CD8-positive, alpha-beta memory T cell (primary cell): ENCODE data around the gene SMIM30. TPM values are rescaled to one million over a fixed set of nuclear protein-coding genes. Genes with fewer than 3 reads are reported as not detected.

Experiments used
- CTCF ChIA-PET: fragments of 350-600 bp; sonication (Branson Sonifier 250); formaldehyde crosslinking; loops from one replicate; lab custom pipeline; 2021; ENCODE audit warnings: antibody characterized with exemption; lab: Charles Lee
- POLR2A ChIA-PET: fragments of 350-600 bp; sonication (Branson Sonifier 250); formaldehyde crosslinking; loops from one replicate; lab custom pipeline; 2021; ENCODE audit warnings: antibody characterized with exemption; lab: Charles Lee
- DNase-seq, 5 donors: peaks; one replicate each; pipeline versions ENCODE4 v3.0.0 to v3.0.0-alpha.2; 2020 to 2022; ENCODE audit warnings: mixed read lengths in 1 of 5
- H3K27ac ChIP-seq: one replicate; pipeline ENCODE4 v1.7.0; 2013; ENCODE audit warnings: low read depth, mild to moderate bottlenecking, low read length, moderate library complexity
- H3K27me3 ChIP-seq: 2 replicates; pipeline ENCODE4 v1.7.0; 2013; ENCODE audit warnings: low read length, mild to moderate bottlenecking; ENCODE audit not compliant: insufficient read depth, poor library complexity, severe bottlenecking
- H3K36me3 ChIP-seq: 2 replicates; pipeline ENCODE4 v1.7.0; 2013; ENCODE audit warnings: mild to moderate bottlenecking, low read length, moderate library complexity; ENCODE audit not compliant: insufficient read depth
- H3K4me1 ChIP-seq: 2 replicates; pipeline ENCODE4 v1.7.0; 2013; ENCODE audit warnings: mild to moderate bottlenecking, low read length, moderate library complexity; ENCODE audit not compliant: insufficient read depth
- H3K4me3 ChIP-seq: 2 replicates; pipeline ENCODE4 v1.7.0; 2013; ENCODE audit warnings: mild to moderate bottlenecking, low read length
- H3K9me3 ChIP-seq: 2 replicates; pipeline ENCODE4 v1.7.0; 2013; ENCODE audit warnings: mild to moderate bottlenecking, low read length
- H3K27ac Mint-ChIP-seq, 8 donors: one replicate each; pipeline ENCODE4 v1.8.0; 2020 to 2021; ENCODE audit warnings: mixed read lengths in 8 of 8, mild to moderate bottlenecking in 6 of 8, inconsistent platforms in 3 of 8, moderate library complexity in 3 of 8
- H3K27me3 Mint-ChIP-seq, 2 donors: one replicate each; pipeline ENCODE4 v1.8.0; 2020 to 2021; ENCODE audit warnings: mixed read lengths in 2 of 2, mild to moderate bottlenecking in 1 of 2, moderate library complexity in 1 of 2
- H3K36me3 Mint-ChIP-seq, 3 donors: one replicate each; pipeline ENCODE4 v1.8.0; 2020 to 2021; ENCODE audit warnings: mixed read lengths in 3 of 3, inconsistent platforms in 1 of 3, mild to moderate bottlenecking in 1 of 3
- H3K4me1 Mint-ChIP-seq, 3 donors: one replicate each; pipeline ENCODE4 v1.8.0; 2020 to 2021; ENCODE audit warnings: mixed read lengths in 3 of 3, inconsistent platforms in 1 of 3, mild to moderate bottlenecking in 1 of 3
- H3K4me3 Mint-ChIP-seq, 7 donors: one replicate each; pipeline ENCODE4 v1.8.0; 2020 to 2021; ENCODE audit warnings: mixed read lengths in 7 of 7, mild to moderate bottlenecking in 6 of 7, moderate library complexity in 4 of 7, inconsistent platforms in 2 of 7
- H3K9me3 Mint-ChIP-seq, 5 donors: one replicate each; pipeline ENCODE4 v1.8.0; 2020 to 2022; ENCODE audit warnings: mixed read lengths in 5 of 5, mild to moderate bottlenecking in 3 of 5, moderate library complexity in 2 of 5, inconsistent platforms in 1 of 5
- polyA plus RNA-seq: library from polyadenylated mRNA; unstranded; fragments of 300-500 nt; fragmentation: Illumina TruSeq; gene quantifications from one replicate; pipeline ENCODE4 v1.2.3, GENCODE V29; 2021
- total RNA-seq, 2 experiments: library from RNA; stranded (reverse); gene quantifications; one replicate each; pipeline ENCODE4 v1.2.3, GENCODE V29; 2021

The SMIM30 gene
- total and polyA plus RNA-seq, 3 experiments from 2014 or later, result 47.9 to 53.3 (median 52.4) TPM

- no peak overlapping the region for H3K27ac Mint-ChIP-seq
- no peaks in the 10 kb centered on the region for H3K36me3 Mint-ChIP-seq
- ChIA-PET POLR2A (no interaction called here), CTCF (interaction anchor here (1.7 kb wide), 1 partner anchor 18 kb away, joined by 3 read pairs; no protein-coding TSS in a partner anchor)
- Histone ChIP-seq H3K9me3 (no peaks in the 10 kb centered on the region), H3K27ac (no peak overlapping the region), H3K36me3 (no peaks in the 10 kb centered on the region), H3K4me1 (no peaks in the 10 kb centered on the region), H3K4me3 (no peak overlapping the region), H3K27me3 (no peaks in the 10 kb centered on the region)
- H3K4me1 Mint-ChIP-seq, result no peaks in the 10 kb centered on the region
- no peak overlapping the region for H3K4me3 Mint-ChIP-seq
- H3K27me3 Mint-ChIP-seq, result peaks cover 7 to 27% of the 10 kb centered on the region in 2 donors
- no peak for DNase-seq
- H3K9me3 Mint-ChIP-seq, result no peaks in the 10 kb centered on the region
Measured at GRCh38 chr7:113143486-113144257, 25.3 kb upstream of the SMIM30 start.

GRCh38 chr7:113142385-113143119 is 24.2 kb upstream of the SMIM30 start:
- ChIA-PET POLR2A (no interaction called here), CTCF (no interaction called here)
- Histone ChIP-seq H3K36me3 (no peaks in the 10 kb centered on the region), H3K27me3 (no peaks in the 10 kb centered on the region), H3K4me1 (no peaks in the 10 kb centered on the region), H3K4me3 (no peak overlapping the region), H3K27ac (no peak overlapping the region), H3K9me3 (no peaks in the 10 kb centered on the region)
- Mint-ChIP-seq H3K27me3 (peaks cover 5 to 20% of the 10 kb centered on the region in 2 donors), H3K4me1 (no peaks in the 10 kb centered on the region), H3K4me3 (no peak overlapping the region), H3K9me3 (no peaks in the 10 kb centered on the region), H3K36me3 (no peaks in the 10 kb centered on the region), H3K27ac (no peak overlapping the region)
- DNase-seq, result no peak

GRCh38 chr7:113141803-113142202 is 23.4 kb upstream of the SMIM30 start:
- Mint-ChIP-seq H3K27ac (no peak overlapping the region), H3K4me1 (no peaks in the 10 kb centered on the region), H3K36me3 (no peaks in the 10 kb centered on the region), H3K27me3 (peaks cover 5 to 18% of the 10 kb centered on the region in 2 donors), H3K4me3 (no peak overlapping the region), H3K9me3 (no peaks in the 10 kb centered on the region)
- POLR2A ChIA-PET, result no interaction called here
- Histone ChIP-seq H3K27ac (no peak overlapping the region), H3K4me3 (no peak overlapping the region), H3K9me3 (no peaks in the 10 kb centered on the region), H3K36me3 (no peaks in the 10 kb centered on the region), H3K4me1 (no peaks in the 10 kb centered on the region), H3K27me3 (no peaks in the 10 kb centered on the region)
- CTCF ChIA-PET, result no interaction called here
- DNase-seq, result no peak

DNA sequence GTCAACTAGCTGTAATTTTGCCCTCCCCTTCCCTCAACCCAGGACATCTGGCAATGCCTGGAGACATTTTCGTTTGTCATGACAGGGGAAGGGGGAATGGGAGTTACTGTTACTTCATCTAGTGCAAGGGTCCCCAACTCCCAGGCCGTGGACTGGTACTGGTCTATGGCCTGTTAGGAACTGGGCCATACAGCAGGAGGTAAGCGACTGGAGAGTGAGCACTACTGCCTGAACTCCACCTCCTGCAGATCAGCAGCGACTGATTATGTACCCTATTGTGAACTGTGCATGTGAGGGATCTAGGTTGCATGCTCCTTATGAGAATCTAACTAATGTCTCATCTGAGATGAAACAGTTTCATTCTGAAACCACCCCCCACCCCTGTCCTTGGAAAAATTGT is 22.6 kb upstream of the SMIM30 start:
- H3K27ac ChIP-seq, result no peak overlapping the region
- no peak overlapping the region for H3K4me3 ChIP-seq
- Mint-ChIP-seq H3K36me3 (no peaks in the 10 kb centered on the region), H3K4me3 (no peak overlapping the region), H3K4me1 (no peaks in the 10 kb centered on the region), H3K9me3 (no peaks in the 10 kb centered on the region), H3K27me3 (peaks cover 5 to 16% of the 10 kb centered on the region in 2 donors), H3K27ac (no peak overlapping the region)
- H3K9me3 ChIP-seq, result no peaks in the 10 kb centered on the region
- no peaks in the 10 kb centered on the region for H3K27me3 ChIP-seq
- H3K36me3 ChIP-seq, result no peaks in the 10 kb centered on the region
- no peak for DNase-seq
- H3K4me1 ChIP-seq, result no peaks in the 10 kb centered on the region
- ChIA-PET POLR2A (no interaction called here), CTCF (no interaction called here)

- DNase-seq, result no peak
- H3K4me1 Mint-ChIP-seq, result no peaks in the 10 kb centered on the region
- H3K27ac Mint-ChIP-seq, result no peak overlapping the region
Measured at GRCh38 chr7:113137241-113137640, 18.9 kb upstream of the SMIM30 start.

GRCh38 chr7:113134025-113134424 is 15.7 kb upstream of the SMIM30 start:
- no peaks in the 10 kb centered on the region for H3K9me3 ChIP-seq
- H3K9me3 Mint-ChIP-seq, result no peaks in the 10 kb centered on the region
- H3K4me3 ChIP-seq, result no peak overlapping the region
- H3K4me1 Mint-ChIP-seq, result no peaks in the 10 kb centered on the region
- no peak for DNase-seq
- ChIA-PET CTCF (no interaction called here), POLR2A (no interaction called here)
- no peak overlapping the region for H3K27ac ChIP-seq
- H3K4me1 ChIP-seq, result no peaks in the 10 kb centered on the region
- H3K4me3 Mint-ChIP-seq, result no peak overlapping the region
- H3K27ac Mint-ChIP-seq, result no peak overlapping the region
- no peaks in the 10 kb centered on the region for H3K36me3 Mint-ChIP-seq
- peaks cover 0 to 10% of the 10 kb centered on the region in 2 donors for H3K27me3 Mint-ChIP-seq
- no peaks in the 10 kb centered on the region for H3K27me3 ChIP-seq
- H3K36me3 ChIP-seq, result no peaks in the 10 kb centered on the region

More at GRCh38 chr7:113137241-113137640, 18.9 kb upstream of the SMIM30 start:
- Histone ChIP-seq H3K9me3 (no peaks in the 10 kb centered on the region), H3K36me3 (no peaks in the 10 kb centered on the region), H3K27me3 (no peaks in the 10 kb centered on the region), H3K27ac (no peak overlapping the region), H3K4me1 (no peaks in the 10 kb centered on the region), H3K4me3 (no peak overlapping the region)
- no peaks in the 10 kb centered on the region for H3K9me3 Mint-ChIP-seq
- POLR2A ChIA-PET, result no interaction called here
- H3K27me3 Mint-ChIP-seq, result peaks cover 0 to 14% of the 10 kb centered on the region in 2 donors
- no peaks in the 10 kb centered on the region for H3K36me3 Mint-ChIP-seq
- CTCF ChIA-PET, result no interaction called here
- H3K4me3 Mint-ChIP-seq, result no peak overlapping the region

- CTCF ChIA-PET, result no interaction called here
- no peak overlapping the region for H3K4me3 ChIP-seq
- Mint-ChIP-seq H3K4me1 (no peaks in the 10 kb centered on the region), H3K27ac (no peak overlapping the region), H3K9me3 (no peaks in the 10 kb centered on the region), H3K4me3 (no peak overlapping the region), H3K27me3 (peaks cover 0 to 10% of the 10 kb centered on the region in 2 donors), H3K36me3 (no peaks in the 10 kb centered on the region)
- no peak for DNase-seq
- no peaks in the 10 kb centered on the region for H3K9me3 ChIP-seq
- H3K36me3 ChIP-seq, result no peaks in the 10 kb centered on the region
- H3K27me3 ChIP-seq, result no peaks in the 10 kb centered on the region
- POLR2A ChIA-PET, result no interaction called here
- no peak overlapping the region for H3K27ac ChIP-seq
- H3K4me1 ChIP-seq, result no peaks in the 10 kb centered on the region
Measured at GRCh38 chr7:113131367-113131766, 13.0 kb upstream of the SMIM30 start.

GRCh38 chr7:113128031-113128430 is 9.7 kb upstream of the SMIM30 start:
- H3K27ac Mint-ChIP-seq, result no peak overlapping the region
- no peaks in the 10 kb centered on the region for H3K9me3 Mint-ChIP-seq
- H3K36me3 Mint-ChIP-seq, result no peaks in the 10 kb centered on the region
- H3K4me3 ChIP-seq, result no peak overlapping the region
- H3K27me3 Mint-ChIP-seq, result peaks cover 0 to 7% of the 10 kb centered on the region in 2 donors
- ChIA-PET CTCF (no interaction called here), POLR2A (no interaction called here)
- no peak overlapping the region for H3K4me3 Mint-ChIP-seq
- H3K36me3 ChIP-seq, result no peaks in the 10 kb centered on the region
- H3K4me1 Mint-ChIP-seq, result no peaks in the 10 kb centered on the region
- H3K4me1 ChIP-seq, result no peaks in the 10 kb centered on the region
- no peaks in the 10 kb centered on the region for H3K27me3 ChIP-seq
- H3K27ac ChIP-seq, result no peak overlapping the region
- no peaks in the 10 kb centered on the region for H3K9me3 ChIP-seq
- DNase-seq, result no peak
